Spleen (tissue), 11 donors: Measurements from ENCODE around the gene CASP9. TPM values are rescaled to one million over a fixed set of nuclear protein-coding genes. Genes with fewer than 3 reads are reported as not detected.

Source experiments
- DNase-seq: peaks from one replicate; pipeline ENCODE4 v3.0.0-alpha.2; 2020
- H3K27ac ChIP-seq, 8 donors: fragments of 200-600 bp; sonication (generic) in 7 of 8; 1 replicate in 4 of 8; 2 replicates in 4 of 8; pipeline versions ENCODE4 v1.5.0 to v1.8.0; 2016 to 2021; ENCODE audit warnings: inconsistent platforms in 4 of 8, mild to moderate bottlenecking in 4 of 8, moderate library complexity in 1 of 8
- H3K27me3 ChIP-seq, 7 donors: fragments of 200-600 bp; sonication (generic) in 6 of 7; replicated peaks in 1 of 7; 1 replicate in 4 of 7; 2 replicates in 3 of 7; pipeline versions ENCODE4 v1.5.0 to v1.8.0; 2016 to 2021; ENCODE audit warnings: inconsistent platforms in 3 of 7, mild to moderate bottlenecking in 1 of 7
- H3K36me3 ChIP-seq, 6 donors: fragments of 200-600 bp; sonication (generic) in 5 of 6; 1 replicate in 4 of 6; 2 replicates in 2 of 6; pipeline versions ENCODE4 v1.5.0 to v1.8.0; 2016 to 2021; ENCODE audit warnings: inconsistent platforms in 2 of 6
- H3K4me1 ChIP-seq, 6 donors: fragments of 200-600 bp; sonication (generic) in 5 of 6; 1 replicate in 3 of 6; 2 replicates in 3 of 6; pipeline versions ENCODE4 v1.5.0 to v1.8.0; 2016 to 2021; ENCODE audit warnings: inconsistent platforms in 3 of 6
- H3K4me3 ChIP-seq, 8 donors: fragments of 200-600 bp; sonication (generic) in 7 of 8; 1 replicate in 4 of 8; 2 replicates in 4 of 8; pipeline versions ENCODE4 v1.5.0 to v1.8.0; 2016 to 2021; ENCODE audit warnings: inconsistent platforms in 4 of 8, mild to moderate bottlenecking in 4 of 8, moderate library complexity in 2 of 8
- H3K9me3 ChIP-seq, 8 donors: fragments of 200-600 bp; sonication (generic) in 7 of 8; 1 replicate in 4 of 8; 2 replicates in 4 of 8; pipeline versions ENCODE4 v1.5.0 to v1.8.0; 2016 to 2021; ENCODE audit warnings: inconsistent platforms in 4 of 8
- POLR2A ChIP-seq, 3 donors: fragments of 450-650 bp; IDR thresholded peaks; one replicate each; pipeline ENCODE4 v1.5.1; 2017; ENCODE audit warnings: antibody characterized with exemption in 3 of 3, mild to moderate bottlenecking in 1 of 3
- POLR2AphosphoS5 ChIP-seq, 3 donors: sonication (generic); formaldehyde crosslinking; IDR thresholded peaks; one replicate each; pipeline ENCODE4 v1.5.1; 2017; ENCODE audit warnings: antibody characterized with exemption in 3 of 3
- WGBS, 5 donors: extraction: QIAGEN DNeasy Blood & Tissue Kit in 3 of 5; methylation state at CpG; one replicate each; pipeline versions ENCODE4 v1.1.5 to v1.1.7; 2013 to 2018; 5-methylcytosine and 5-hydroxymethylcytosine counted together
- intact Hi-C: fragments of 100-400 bp; cut with DNase I; formaldehyde crosslinking; loops from one replicate; pipeline ENCODE4 v1.15.0; 2023; ENCODE audit warnings: low total_unique reads
- polyA plus RNA-seq, 3 donors: library from polyadenylated mRNA; stranded (reverse); fragments of 200-250 nt; gene quantifications; one replicate each; pipeline ENCODE4 v1.2.1, GENCODE V29; 2013
- total RNA-seq, 7 donors: library from RNA; depleted of rRNA in 3 of 7; stranded (reverse); fragments of >200 nt in 3 of 7; fragmentation: NEBNext Ultra II Directional in 4 of 7; extraction: Animal tissue kit (Norgen Biotek cat#: 25700) in 4 of 7; gene quantifications; one replicate each; pipeline versions ENCODE4 v1.1.0 to v1.2.1, GENCODE V29; 2016 to 2021
- TF ChIP-seq, protein P1 (sequence below), 11 experiments: fragments of 200-600 bp in 7 of 11; fragments of 450-650 bp in 4 of 11; sonication (generic) in 4 of 11; IDR thresholded peaks in 8 of 11; conservative IDR thresholded peaks in 3 of 11; 1 replicate in 7 of 11; 2 replicates in 4 of 11; pipeline versions ENCODE4 v1.4.0 to v1.8.0; 2016 to 2021; ENCODE audit warnings: antibody characterized with exemption in 11 of 11, inconsistent platforms in 4 of 11, mild to moderate bottlenecking in 1 of 11
- donor health status: healthy with polysubstance abuse.
- donor health status: DM: no; HTN: no; CAD: no; lungs with moderate emphysema.
- donor health status: DM: no; HTN: no; CAD: no.
- donor health status: Bipolar disorder and iron deficiency.
- donor health status: healthy.
- donor health status: DM: no; HTN: no; CAD: no.
- donor health status: DM: yes; HTN: yes; CAD: no.

The CASP9 gene
- total and polyA plus RNA-seq, 10 donors = 10.3 to 17.7 (median 11.5) TPM

DNA sequence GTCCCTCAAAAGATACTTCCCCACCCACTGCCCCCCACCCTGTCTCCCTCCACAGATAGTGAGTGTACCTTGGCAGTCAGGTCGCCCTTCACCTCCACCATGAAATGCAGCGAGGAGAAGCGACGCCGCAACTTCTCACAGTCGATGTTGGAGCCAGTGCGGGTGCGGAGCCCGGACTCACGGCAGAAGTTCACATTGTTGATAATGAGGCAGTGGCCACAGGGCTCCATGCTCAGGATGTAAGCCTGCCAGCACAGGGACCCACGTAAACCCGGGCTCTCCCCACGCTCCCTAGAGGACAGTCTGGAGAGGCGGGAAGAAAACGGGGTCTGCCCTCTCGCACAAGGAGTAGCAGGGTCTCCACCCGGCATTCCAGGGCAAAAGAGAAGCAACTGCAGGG, 17.2 kb downstream of the CASP9 start:
- no peak for DNase-seq
- peaks cover 0 to 76% (median 31%) of the 10 kb centered on the region in 6 donors for H3K36me3 ChIP-seq
- no peaks in the 10 kb centered on the region for H3K9me3 ChIP-seq
- H3K4me3 ChIP-seq = no peak overlapping the region
- 94 to 99% (median 96%) methylated on average over 16 to 17 of the region's 17 CpGs for WGBS, 5 donors
- no peaks in the 10 kb centered on the region for H3K4me1 ChIP-seq
- TF ChIP-seq, protein P1, sequence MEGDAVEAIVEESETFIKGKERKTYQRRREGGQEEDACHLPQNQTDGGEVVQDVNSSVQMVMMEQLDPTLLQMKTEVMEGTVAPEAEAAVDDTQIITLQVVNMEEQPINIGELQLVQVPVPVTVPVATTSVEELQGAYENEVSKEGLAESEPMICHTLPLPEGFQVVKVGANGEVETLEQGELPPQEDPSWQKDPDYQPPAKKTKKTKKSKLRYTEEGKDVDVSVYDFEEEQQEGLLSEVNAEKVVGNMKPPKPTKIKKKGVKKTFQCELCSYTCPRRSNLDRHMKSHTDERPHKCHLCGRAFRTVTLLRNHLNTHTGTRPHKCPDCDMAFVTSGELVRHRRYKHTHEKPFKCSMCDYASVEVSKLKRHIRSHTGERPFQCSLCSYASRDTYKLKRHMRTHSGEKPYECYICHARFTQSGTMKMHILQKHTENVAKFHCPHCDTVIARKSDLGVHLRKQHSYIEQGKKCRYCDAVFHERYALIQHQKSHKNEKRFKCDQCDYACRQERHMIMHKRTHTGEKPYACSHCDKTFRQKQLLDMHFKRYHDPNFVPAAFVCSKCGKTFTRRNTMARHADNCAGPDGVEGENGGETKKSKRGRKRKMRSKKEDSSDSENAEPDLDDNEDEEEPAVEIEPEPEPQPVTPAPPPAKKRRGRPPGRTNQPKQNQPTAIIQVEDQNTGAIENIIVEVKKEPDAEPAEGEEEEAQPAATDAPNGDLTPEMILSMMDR (IDR thresholded peaks at IDR 0.05 in 8 of 11, conservative IDR thresholded peaks at IDR 0.05 in 3 of 11) = no peak
- TF ChIP-seq POLR2A (IDR thresholded peaks at IDR 0.05) = no peak
- no peak for TF ChIP-seq POLR2AphosphoS5 (IDR thresholded peaks at IDR 0.05)
- no peaks in the 10 kb centered on the region for H3K27me3 ChIP-seq
- intact Hi-C loops = no loop called here
- no peak overlapping the region for H3K27ac ChIP-seq

DNA sequence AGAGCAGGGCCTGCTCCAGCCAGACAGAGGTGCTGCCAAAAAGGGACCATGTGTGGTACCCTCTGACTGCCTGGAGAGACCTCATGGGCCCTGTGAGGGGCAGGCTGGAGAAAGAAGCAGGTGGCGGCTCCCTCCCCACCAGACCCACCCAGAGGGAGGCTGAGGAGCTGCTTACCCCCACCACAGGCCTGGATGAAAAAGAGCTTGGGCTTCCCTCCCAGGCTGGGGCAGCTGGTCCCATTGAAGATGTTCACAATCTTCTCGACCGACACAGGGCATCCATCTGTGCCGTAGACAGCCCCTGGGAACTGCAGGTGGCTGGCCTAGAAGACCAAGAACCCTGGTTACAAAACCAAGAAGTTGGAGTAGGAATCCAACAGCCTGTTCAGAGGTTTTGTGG, 19.6 kb downstream of the CASP9 start:
- intact Hi-C loops = no loop called here
- DNase-seq = no peak

DNA sequence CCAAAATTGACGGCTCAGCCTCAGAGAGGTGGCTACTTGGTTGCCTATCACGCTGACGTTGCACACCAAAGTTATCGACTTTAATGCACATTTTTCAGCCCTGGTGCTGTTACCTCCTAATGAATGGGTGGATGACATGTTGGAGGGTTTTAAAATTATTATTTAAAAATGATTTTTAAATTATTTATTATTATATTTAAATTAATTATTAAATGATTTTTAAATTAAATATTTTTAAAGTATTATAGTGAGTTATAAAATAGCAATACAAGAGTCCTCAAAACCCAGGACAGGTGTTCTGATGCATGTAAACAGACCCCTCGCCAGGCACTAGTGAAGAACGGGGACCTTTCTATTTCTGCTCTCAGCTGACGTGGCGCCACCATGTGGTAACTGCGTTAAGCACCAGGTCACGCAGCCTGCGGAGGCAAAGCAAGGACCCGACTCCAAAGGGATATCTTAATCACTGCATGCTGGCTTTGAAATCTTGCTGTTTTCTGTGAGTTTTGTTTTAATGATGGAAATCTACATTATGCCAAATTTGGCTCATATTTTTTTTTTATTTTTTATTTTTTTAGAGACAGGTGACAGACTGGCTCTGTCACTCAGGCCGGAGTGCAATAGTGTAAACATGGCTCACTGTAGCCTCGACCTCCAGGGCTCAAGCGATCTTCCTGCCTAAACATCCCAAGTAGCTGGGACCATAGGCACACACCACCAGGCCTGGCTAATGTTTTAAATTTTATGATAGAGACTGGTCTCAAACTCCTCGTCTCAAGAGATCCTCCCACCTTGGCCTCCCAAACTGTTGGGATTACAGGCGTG, 22.6 kb downstream of the CASP9 start:
- H3K27me3 ChIP-seq = no peaks in the 10 kb centered on the region
- 61 to 65% (median 64%) methylated on average over 17 of the region's 17 CpGs for WGBS, 5 donors
- no peak overlapping the region for H3K27ac ChIP-seq
- TF ChIP-seq, protein P1 (IDR thresholded peaks at IDR 0.05 in 8 of 11, conservative IDR thresholded peaks at IDR 0.05 in 3 of 11) = peak in 10 of 11 experiments; percentile 26 to 76 (median 64)
- no peak for TF ChIP-seq POLR2AphosphoS5 (IDR thresholded peaks at IDR 0.05)
- TF ChIP-seq POLR2A (IDR thresholded peaks at IDR 0.05) = no peak
- no peak overlapping the region for H3K4me3 ChIP-seq
- peaks cover 0 to 87% (median 41%) of the 10 kb centered on the region in 6 donors for H3K36me3 ChIP-seq
- peaks cover 0 to 5% (median 0%) of the 10 kb centered on the region in 8 donors for H3K9me3 ChIP-seq
- peaks cover 0 to 6% (median 0%) of the 10 kb centered on the region in 6 donors for H3K4me1 ChIP-seq
- intact Hi-C loops = no loop called here
- peak; percentile 85 for DNase-seq

More for the DNA sequence above, 19.6 kb downstream of the CASP9 start:
- peaks cover 0 to 82% (median 39%) of the 10 kb centered on the region in 6 donors for H3K36me3 ChIP-seq
- no peak overlapping the region for H3K4me3 ChIP-seq
- WGBS, 5 donors = 80 to 99% (median 92%) methylated on average over 2 to 4 of the region's 4 CpGs
- no peaks in the 10 kb centered on the region for H3K27me3 ChIP-seq
- peaks cover 0 to 6% (median 0%) of the 10 kb centered on the region in 6 donors for H3K4me1 ChIP-seq
- H3K27ac ChIP-seq = no peak overlapping the region
- H3K9me3 ChIP-seq = no peaks in the 10 kb centered on the region
- TF ChIP-seq, protein P1 (IDR thresholded peaks at IDR 0.05 in 8 of 11, conservative IDR thresholded peaks at IDR 0.05 in 3 of 11) = no peak
- TF ChIP-seq POLR2AphosphoS5 (IDR thresholded peaks at IDR 0.05) (no peak), POLR2A (IDR thresholded peaks at IDR 0.05) (no peak)
